DOHH2 (cell line): Measurements from ENCODE around the gene PLCL1.

Experiments used
- CTCF ChIP-seq: fragments of 200-600 bp; sonication (generic); IDR thresholded peaks from one replicate; pipeline ENCODE4 v1.5.1; 2014; ENCODE audit warnings: antibody characterized with exemption, mild to moderate bottlenecking, low read depth, low read length; ENCODE audit not compliant: poor library complexity, severe bottlenecking
- EZH2phosphoT487 ChIP-seq: fragments of 200-600 bp; sonication (generic); IDR thresholded peaks from 2 replicates; pipeline ENCODE4 v1.6.1; 2017; ENCODE audit warnings: borderline replicate concordance, mild to moderate bottlenecking, antibody characterized with exemption, low read length, moderate library complexity, mixed read lengths

DNA sequence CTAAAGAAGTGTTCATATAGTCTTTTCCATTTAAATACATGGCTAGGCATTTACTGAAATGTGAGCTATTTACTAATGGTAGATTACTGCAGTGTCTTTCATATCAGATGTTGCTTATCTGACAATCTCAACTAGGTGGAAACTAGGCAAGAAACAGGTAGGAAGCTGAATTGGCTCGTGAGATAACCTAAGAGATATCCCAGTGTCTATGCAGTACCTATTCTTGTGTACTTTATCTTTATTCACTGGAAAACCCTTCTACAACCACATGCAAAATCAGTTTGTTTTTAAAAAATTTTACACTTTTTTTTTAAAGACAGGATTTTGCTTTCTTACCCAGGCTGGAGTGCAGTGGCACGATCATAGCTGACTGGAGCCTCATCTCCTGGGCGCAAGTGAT is 63.8 kb downstream of the PLCL1 start:
- TF ChIP-seq CTCF, result no peak
- no peak for TF ChIP-seq EZH2phosphoT487
